SK-N-MC (cell line): ENCODE results near the gene CAMTA1.

Experiments used
- EZH2 ChIP-seq: fragments of 200-600 bp; sonication (generic); IDR thresholded peaks from one replicate; pipeline ENCODE4 v1.6.1; 2017; ENCODE audit warnings: antibody characterized with exemption
- POLR2AphosphoS5 ChIP-seq: IDR thresholded peaks from 2 replicates; pipeline ENCODE4 v1.6.1; 2012; ENCODE audit warnings: mild to moderate bottlenecking, low read depth, low read length, borderline replicate concordance

DNA sequence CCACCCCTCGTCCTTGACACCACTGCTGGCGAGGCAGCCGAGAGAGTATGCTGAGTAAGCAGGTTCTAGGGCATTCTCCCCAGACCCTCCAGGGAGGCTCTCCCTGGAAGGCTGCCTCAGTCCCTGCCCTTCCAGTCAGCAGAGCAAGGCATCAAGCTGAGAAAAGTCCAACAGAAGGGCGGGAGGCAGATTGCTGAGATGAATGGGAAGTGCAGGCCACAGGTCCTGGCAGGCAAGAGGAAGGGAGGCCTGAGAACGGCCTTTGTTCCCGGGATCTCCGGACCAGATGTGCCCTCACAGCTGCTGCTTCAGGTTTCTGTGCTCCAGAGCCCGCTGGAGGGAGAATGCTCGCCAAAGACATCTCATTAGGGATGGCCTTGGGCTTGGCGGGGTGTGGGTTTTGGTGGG, 715.8 kb downstream of the CAMTA1 start:
- TF ChIP-seq EZH2: no peak
- no peak for TF ChIP-seq POLR2AphosphoS5
